HG03521 (cell line): ENCODE data around the gene PTPRB.

ENCODE experiments used
- ATAC-seq: cut with Tn5 transposase; IDR thresholded peaks from one replicate; pipeline ENCODE4 v1.9.1; 2021; ENCODE audit warnings: mild to moderate bottlenecking, moderate library complexity; ENCODE audit not compliant: unreplicated experiment

Gene PTPRB

DNA sequence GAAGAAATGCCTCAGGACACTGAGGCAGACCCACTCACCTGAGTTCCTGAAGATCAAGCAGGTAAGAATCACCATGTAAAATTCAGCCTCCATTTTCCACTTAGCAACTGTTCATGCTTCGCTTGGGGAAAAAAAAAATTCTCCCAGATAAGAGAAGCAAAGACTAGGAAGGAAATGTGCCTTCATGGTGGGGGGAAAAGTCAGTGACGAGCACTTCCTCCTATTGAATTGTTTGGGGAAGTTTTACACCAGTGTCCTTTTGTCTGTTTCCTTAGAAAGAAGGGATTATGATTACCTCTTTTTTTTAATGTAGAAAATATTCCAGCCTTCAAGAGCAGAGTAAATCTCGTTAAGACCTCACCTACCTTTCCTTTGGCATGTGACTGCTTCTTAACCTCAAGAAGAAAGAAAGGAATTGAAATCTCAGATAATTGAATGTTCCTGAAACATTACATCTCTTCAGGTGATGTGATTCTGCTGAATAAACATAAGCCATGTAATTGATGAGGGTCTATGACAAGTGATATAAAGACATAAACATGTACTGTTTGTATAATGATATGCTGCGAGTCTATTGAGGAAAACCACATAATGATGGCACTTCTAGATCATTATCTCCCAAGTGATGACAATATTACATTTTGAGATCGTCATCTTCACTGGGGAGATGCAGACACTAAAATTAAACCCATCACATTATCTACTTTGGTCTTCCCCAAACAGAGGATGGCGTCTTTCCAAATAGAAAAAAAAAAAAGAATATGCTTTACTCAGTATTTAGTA lies at the start of gene PTPRB:
PTPRB (minus strand) TSS at position 127 of the 783 bp plus-strand sequence; CDS start at position 93, 34 bp downstream.
- no peak for ATAC-seq

DNA sequence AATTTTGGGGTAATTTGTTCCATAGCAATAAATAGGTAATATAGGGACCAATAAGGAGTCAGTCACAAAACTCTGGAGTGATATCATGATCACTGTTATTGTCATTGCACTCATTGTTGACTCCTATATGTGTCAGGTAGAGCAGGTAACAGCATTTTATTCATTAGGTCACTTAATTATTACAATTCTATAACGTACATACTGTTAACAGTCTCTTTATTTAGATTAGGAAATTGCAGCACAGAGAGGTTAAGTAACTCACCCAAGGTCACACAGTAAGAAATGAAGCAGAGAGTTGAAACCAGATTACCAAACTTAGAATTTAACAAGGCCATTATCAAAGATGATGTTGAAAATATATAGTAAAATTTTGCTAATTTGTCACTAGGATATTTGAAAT lies 49.7 kb upstream of the PTPRB start:
- no peak for ATAC-seq

DNA sequence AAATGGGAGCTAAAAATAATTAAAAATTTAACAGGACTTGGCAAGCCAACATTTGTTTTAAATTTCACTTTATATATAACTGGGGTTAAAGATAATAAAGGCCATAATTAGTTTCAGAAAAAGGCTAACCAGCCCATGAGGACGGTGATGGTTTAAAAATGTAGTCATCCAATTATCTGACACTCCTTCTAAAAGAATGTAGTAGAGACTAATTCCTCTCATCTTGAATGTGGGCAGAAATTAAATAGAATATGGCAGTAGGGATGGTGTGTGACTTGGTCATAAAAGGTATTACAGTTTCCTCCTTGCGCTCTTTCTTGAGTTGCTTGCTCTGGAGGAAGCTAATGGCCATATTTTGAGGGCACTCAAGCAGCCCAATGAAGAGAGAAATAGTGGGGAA lies 49.1 kb upstream of the PTPRB start:
- ATAC-seq, result no peak

DNA sequence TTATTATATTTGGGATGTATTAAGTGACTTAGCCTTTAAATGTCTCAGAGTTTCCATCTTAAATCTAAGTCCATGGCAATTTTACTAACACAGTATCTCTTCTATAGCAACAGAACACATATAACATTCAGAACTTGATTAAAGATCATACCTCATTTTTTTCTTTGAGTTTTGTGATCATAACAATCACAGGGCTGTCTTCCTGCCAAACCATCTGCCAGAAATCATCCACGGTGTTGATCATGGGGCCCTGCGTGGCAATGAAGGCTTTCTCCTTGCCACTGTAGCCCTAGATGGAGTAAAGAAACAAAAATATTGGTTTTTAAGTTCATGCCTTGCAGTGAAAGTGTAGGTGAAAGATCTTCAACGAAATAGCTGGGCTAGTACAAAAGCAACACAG lies 46.7 kb upstream of the PTPRB start:
- ATAC-seq, result no peak

DNA sequence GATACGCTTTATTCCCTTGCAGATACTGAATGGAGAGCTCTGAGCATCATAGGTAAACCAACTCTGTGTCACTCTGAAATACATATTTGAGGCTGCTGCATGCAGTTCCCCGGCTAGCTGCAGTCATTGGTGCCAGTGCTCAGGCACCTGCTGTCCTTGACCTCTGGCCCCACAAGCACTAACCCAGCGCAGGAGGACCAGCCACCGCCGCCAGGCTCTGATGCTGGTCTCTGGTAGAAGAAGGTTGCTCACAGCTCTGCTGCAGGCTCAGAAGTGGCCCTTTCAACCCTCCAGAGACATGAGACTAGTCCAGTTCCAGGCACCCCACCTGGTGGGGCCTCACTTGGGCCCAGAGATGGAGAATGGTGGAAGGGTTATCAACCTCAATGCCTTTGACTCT lies 34.5 kb upstream of the PTPRB start:
- no peak for ATAC-seq

DNA sequence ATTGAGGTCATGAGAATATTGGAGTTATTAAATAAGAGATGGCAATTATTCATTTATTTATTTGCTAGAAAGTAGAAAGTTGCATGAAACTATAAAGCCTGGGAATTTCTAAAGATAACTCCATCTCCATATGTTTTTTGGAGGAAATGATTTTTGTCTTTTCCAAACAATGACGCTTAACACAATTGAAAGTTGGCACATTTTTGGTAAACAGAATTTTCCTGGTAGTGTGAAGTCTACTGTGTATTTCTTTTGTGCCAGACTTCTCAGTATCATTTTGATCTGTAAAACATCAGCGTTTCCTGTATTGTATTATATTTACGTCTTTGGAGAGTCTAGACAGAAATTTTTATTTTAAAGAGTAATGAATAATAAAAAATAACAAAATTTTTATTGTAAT lies 33.7 kb upstream of the PTPRB start:
- ATAC-seq, result no peak

DNA sequence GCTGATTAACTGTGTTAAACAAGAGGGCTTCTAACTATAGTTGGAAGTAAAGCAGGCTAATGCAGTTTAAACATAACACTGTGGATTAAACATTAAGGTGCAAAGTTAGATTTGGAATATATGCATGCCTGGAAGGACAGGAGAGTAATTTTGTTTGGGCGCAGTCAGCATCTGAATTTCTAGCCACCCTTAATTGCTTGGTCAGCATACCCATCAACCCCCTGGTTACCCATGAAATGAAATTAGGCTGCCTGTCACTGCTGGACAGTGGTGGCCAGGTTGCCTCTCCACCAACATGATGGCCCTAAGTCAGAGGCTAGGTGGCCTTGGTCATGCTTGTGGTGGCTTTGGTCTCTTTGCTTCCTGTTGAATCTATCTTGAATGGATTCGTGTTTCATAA lies 30.0 kb upstream of the PTPRB start:
- no peak for ATAC-seq

DNA sequence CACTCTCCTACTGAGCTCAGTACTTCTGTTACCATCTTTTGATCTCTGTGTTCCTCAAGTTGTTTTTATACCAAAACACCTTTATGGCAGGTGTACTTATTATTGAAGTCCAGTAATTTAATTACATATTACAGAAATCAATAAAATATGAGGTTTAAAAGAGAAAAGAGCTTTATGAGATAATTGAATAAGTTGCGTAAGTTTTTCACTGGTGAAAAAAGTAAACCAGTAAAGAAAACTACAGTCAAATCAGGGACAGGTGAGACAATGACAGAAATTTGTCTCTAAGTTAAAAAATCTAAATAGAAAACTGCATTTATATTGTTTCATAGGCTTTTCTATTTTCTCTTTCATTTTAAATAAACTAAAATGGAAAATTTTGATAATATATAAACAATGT lies 29.1 kb upstream of the PTPRB start:
- no peak for ATAC-seq

DNA sequence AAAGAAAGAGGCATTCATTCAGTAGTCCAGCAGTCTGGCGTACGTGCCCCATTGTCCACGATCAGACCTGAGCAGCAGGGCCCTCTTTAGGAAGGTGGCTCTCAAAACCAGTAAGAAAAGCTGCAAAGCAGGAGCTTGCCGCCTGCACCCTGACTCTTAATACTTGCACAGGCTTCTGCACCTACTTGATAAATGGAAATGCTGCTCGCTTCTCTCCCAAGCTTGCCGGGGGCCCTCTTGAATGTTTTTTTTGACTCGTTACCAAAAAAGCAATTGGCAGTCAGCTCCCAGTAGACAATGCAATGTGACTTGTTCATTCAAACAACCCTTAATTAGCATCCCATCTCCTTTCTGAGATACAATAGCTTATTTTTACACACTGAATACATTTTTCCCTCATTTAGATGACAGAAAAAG lies 27.2 kb upstream of the PTPRB start:
- ATAC-seq, result no peak

DNA sequence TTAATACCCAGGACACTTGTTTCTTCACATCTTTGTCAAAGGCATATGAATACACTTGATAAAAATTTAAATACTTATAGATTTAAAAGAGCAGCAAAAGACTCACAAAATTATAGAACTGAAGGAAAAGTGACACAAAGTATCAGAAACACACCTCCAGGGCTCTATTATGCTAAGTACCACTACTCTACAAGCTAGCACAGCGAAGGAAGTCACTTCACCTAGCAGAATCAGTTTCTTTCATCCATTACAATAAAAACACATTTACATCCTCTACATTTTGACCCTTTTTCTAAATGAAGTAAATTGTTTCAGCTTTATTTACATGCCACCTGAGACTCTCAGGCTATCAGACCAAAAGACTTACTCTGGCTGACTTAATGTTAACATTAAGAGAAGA lies 26.6 kb upstream of the PTPRB start:
- ATAC-seq, result no peak

DNA sequence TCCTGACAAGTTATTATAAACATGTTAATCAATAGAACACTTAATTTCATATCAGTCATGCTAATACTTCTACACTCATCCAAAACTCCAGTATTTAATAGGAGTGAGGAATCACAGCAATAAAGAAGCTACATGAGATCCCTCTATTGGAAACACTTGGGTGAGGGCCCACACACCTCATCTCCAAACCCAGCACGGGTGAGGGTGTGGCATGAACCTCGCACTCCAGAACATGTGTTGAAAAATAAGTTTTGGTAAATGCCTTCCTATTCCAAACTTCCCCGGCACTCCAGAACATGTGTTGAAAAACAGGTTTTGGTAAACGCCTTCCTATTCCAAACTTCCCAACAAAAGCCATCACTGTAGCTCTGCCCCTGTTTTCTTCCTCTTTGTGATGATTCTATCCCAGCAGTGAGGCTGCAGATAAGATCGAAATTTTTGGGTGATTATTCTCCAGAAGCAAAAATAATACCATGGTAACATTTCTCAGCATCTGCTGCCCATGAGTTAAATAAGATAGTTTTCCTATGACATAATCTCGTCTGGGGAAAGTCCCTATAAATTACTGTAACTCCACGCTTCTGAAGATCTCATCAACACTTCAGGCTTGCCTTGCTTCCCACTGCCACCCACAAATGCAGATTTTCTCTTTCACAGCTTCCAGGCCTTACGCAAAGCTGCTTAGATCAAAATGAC lies 24.4 kb upstream of the PTPRB start:
- ATAC-seq, result no peak

DNA sequence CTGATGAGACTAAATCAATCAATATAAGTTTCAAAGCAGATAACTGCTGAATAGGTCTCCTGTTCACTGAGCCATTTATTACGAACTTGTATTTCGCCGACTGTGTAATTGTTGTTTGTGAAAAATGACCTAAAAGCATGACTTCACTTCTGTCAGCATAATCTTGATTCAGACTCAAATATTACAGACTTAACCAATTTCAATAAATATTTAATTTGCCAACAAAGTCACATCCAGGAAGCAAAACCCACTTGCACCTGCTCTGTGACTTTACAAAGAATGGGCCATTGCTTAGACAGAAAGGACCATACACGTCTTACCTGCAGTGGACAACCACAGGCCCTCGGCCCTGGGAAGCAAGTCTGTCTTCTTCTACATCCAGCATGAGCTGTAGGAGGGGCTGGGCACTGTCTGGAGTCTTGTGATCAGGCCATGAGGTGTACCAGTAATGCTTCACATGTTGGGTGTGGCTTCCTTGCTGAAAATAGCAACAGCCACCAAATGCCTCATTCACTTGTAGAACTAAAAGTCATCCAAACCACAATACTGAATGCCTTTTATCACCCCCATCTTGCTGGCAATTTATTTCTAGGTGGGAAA lies 23.5 kb upstream of the PTPRB start:
- no peak for ATAC-seq

DNA sequence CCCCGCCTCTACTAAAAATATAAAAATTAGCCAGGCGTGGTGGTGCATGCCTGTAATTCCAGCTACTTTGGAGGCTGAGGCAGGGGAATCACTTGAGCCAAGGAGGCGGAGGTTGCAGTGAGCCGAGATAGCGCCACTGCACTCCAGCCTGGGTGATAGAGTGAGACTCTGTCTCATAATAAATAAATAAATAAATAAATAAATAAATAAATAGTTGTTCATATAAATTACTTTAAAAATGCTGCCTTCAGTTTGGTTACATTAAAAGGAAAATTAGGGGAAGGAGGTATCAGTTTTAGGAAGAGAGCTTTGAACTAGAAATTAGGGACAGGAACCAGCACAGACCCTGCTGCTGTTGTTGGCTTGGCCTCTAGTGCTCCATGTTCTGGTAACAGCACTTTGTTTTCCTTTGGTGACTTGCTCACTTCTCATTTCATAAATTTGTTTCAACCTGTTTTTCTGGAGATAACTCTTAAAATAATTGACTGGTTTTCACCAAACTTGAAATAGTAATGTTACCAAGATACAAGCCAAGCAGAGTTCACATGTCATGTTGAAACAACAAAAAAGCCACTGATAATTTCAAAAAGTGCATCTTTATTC lies 22.9 kb upstream of the PTPRB start:
- no peak for ATAC-seq

DNA sequence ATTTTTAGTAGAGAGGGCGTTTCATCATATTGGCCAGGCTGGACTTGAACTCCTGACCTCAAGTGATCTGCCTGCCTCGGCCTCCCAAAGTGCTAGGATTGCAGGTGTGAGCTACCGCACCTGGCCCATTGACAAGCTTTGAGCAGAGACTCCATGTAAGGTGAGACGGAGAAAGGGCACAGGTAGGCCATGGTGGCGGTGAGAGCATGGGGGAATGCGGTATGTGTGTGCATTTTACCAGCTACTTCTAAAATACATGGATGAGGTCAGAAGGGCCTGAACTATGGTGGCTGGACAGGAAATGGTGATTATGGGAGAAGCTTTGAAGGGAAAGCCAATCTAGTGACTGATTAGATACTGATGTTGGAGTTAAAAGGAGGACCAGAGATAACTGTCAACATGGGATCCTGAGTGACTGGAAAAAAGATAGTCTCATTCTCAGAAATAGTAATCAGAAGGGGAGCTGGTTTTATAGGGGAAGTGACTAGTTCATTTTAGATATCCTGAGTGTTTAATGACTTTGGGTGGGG lies 21.9 kb upstream of the PTPRB start:
- no peak for ATAC-seq

DNA sequence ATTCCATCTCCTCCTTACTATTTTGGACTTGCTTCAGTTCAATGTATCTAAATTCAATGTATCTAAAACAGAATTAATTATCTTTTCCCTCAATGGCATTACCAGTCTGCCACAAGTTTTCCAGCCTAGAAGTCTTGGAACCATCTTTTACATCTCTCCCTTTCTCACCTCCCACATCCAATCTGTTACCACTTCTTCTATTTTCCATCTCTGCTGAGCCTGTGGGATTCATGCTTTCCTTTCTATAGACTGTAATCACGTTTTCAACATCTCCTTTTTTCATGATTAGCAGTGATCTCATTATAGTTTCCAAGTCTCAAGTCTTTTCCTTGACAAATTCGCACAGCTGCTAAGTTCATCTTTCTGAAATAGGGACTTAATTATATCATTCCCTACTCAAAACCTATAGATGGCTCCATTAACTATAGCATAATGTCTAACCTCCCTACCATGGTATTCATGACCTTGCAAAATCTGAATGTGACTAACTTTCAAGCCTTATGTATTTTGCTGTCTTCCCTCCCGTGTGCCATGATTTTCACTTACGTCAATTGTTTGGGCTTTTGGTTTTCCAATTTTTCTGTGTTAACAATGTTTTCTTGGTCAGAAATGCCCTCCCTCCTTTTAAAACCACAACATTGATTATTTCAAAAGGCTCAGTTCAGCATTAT lies 20.5 kb upstream of the PTPRB start:
- no peak for ATAC-seq

DNA sequence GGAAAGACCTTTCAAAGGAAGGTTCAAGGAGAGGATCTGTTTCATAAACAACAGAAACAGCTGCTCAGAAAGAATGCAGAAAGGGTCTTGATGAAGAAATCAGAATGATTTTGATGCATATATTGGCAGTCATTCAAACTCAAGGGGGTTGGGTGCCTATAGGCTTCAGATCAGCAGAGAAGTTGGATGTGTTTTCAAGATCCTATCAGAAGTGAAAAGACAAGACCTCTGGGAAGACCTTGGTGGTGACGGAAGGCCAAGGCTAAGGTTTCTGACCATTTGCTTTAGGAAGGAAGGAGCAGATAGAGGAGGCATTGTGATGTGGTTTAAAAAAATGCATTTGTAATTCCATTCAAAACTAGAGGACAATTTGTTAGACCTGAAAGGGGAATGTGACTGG lies 15.2 kb upstream of the PTPRB start:
- no peak for ATAC-seq

DNA sequence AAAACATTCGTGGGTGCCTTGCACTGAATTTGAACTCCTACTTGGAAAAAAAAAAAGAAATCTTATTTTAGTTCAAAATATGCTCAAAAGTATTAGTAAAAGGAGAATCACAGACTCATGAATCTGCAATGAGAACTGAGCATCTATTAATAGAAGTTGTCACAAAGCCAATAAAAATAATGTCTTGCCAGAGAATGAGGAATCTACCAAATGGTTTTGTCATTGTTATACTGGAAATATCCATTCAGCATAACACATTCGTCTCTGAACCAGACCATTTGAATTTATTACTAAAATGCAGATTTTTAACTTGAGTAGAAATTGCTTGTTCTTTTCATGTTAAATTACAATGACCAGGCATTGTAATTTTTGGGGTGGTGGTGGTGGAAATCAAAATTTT lies 11.6 kb upstream of the PTPRB start:
- ATAC-seq, result no peak

DNA sequence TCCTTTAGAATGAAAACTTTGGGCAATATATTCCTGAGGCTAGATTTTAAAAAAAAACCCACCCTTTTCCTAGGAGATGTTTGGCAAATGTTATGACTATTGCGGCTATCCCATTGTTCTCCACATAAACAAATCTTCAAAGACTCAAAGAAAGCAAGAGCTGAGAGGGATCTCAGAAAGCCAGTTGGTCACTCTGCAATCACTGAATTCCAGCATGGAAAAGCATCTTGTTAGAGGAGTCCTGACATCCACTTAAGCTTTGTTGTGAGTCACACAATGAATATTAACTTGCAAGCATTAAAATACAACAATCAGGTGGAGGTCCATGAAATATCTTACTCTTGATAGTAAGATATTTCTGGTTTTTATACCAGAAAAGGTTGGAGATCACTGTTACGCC lies 11.0 kb upstream of the PTPRB start:
- ATAC-seq, result no peak

DNA sequence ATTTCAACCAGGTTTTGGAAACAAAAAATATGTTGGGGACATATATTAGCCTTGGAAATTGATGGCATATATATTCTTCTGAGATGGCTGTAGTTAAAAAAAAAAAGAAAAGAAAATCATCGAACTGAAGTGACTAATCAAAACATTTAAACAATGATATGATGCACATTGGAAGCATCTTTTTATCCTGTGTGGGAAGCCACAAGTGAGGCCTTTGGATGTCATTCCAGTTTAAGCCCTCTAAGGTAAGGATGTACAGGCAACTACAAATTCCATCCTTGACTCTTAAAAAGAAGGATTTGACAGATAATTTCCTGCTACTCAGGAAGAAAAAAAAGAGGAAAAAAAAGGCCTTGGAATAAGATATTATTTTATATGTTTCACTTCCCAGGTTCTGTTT lies 9.6 kb upstream of the PTPRB start:
- no peak for ATAC-seq

DNA sequence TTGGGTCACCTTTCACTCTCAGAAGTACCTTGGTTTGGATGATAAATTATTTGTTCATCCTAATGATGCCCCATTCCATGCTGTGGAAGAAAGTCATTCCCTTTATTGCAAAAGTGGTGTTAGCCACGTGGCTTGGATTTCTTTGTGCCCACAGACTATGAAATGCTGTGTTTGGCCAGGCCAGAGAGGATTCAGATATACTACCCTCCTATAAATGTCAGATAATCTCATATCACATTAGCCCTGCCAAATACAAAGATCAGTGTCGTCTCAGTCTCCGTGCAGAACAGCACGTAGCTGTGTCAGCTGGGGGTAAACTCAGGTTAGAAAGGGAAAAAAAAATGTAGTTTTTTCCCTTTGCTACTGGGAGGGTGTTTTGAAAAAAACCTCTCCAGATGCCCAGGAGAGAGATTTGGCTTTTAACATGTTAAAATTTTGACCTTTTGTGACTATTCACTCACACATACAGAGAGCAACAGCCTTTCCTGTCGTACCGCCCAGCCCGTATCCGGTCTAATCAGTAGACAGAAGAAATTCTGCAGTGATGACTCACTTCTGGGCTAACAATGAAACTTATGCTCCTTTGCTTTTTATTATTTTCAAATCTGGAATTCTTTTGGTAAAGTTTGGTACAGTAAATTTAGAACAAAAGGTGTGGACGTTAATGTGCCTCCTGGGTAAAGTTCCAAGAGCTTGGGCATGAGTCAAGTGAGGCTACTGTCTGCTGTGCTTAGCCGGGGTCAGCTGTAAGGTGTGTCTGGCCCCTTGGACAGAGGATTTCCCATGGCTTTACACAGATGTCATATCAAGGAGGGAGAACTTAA lies 8.5 kb upstream of the PTPRB start:
- ATAC-seq, result no peak
